ENCODE data around the gene PCDHGA11.
A peak's percentile ranks its signal among the peaks of the same experiment; 100 is the strongest.

PCDHGA11 gene

GRCh38 chr5:141402553-141403243 lies 18.2 kb upstream of the PCDHGA11 start, which contains the start of gene PCDHGA9:
TSS of gene PCDHGA9 (plus strand) at chr5:141402778. CDS start at chr5:141402953, 175 bp downstream.
- TF ChIP-seq YY1 (IDR thresholded peaks at IDR 0.05; ENCODE audit: low read depth), result no peak
- TF ChIP-seq RAD21 (IDR thresholded peaks at IDR 0.05; ENCODE audit: low read depth), result peak; percentile 50
- no peak for TF ChIP-seq CREB1 (IDR thresholded peaks at IDR 0.05; ENCODE audit: low read depth)
- no peak for TF ChIP-seq FOXM1 (IDR thresholded peaks at IDR 0.05; ENCODE audit: borderline replicate concordance, low read depth)

- no peak for TF ChIP-seq TAF1 (IDR thresholded peaks at IDR 0.05; ENCODE audit: low read depth)
- no peak for TF ChIP-seq FOXM1 (IDR thresholded peaks at IDR 0.05; ENCODE audit: borderline replicate concordance, low read depth)
- no peak for TF ChIP-seq YY1 (IDR thresholded peaks at IDR 0.05; ENCODE audit: low read depth)
- TF ChIP-seq CEBPB (IDR thresholded peaks at IDR 0.05), result no peak
- no peak for TF ChIP-seq EGR1 (IDR thresholded peaks at IDR 0.05)
- TF ChIP-seq USF1 (IDR thresholded peaks at IDR 0.05), result no peak
- no peak for TF ChIP-seq NFIC (IDR thresholded peaks at IDR 0.05)
- no peak for TF ChIP-seq TCF12 (IDR thresholded peaks at IDR 0.05; ENCODE audit: low read depth)
Observed at GRCh38 chr5:141403387-141403786, 17.5 kb upstream of the PCDHGA11 start.

- peak; percentile 26; the same call in 1 of the 2 replicates for TF ChIP-seq RAD21 (IDR thresholded peaks at IDR 0.05; ENCODE audit: low read depth)
Observed at GRCh38 chr5:141407790-141408505, 12.9 kb upstream of the PCDHGA11 start, which contains the start of gene PCDHGB6. TSS of gene PCDHGB6 (plus strand) at chr5:141408021. CDS start at chr5:141408203, 182 bp downstream.

- no peak for TF ChIP-seq YY1 (IDR thresholded peaks at IDR 0.05; ENCODE audit: low read depth)
- no peak for TF ChIP-seq EP300 (IDR thresholded peaks at IDR 0.05; ENCODE audit: borderline replicate concordance)
- no peak for TF ChIP-seq REST (IDR thresholded peaks at IDR 0.05; ENCODE audit: low read depth)
- TF ChIP-seq CEBPB (IDR thresholded peaks at IDR 0.05), result no peak
- no peak for TF ChIP-seq ZBTB7A (IDR thresholded peaks at IDR 0.05; ENCODE audit: low read depth)
- no peak for TF ChIP-seq USF1 (IDR thresholded peaks at IDR 0.05)
- TF ChIP-seq CREB1 (IDR thresholded peaks at IDR 0.05; ENCODE audit: low read depth), result no peak
- no peak for TF ChIP-seq TEAD4 (IDR thresholded peaks at IDR 0.05)
- no peak for TF ChIP-seq TCF12 (IDR thresholded peaks at IDR 0.05; ENCODE audit: low read depth)
- no peak for TF ChIP-seq MAX (IDR thresholded peaks at IDR 0.05)
- TF ChIP-seq RAD21 (IDR thresholded peaks at IDR 0.05; ENCODE audit: low read depth), result no peak
- no peak for TF ChIP-seq FOXM1 (IDR thresholded peaks at IDR 0.05; ENCODE audit: borderline replicate concordance, low read depth)
- no peak for TF ChIP-seq NFIC (IDR thresholded peaks at IDR 0.05)
- TF ChIP-seq EGR1 (IDR thresholded peaks at IDR 0.05), result no peak
- TF ChIP-seq TAF1 (IDR thresholded peaks at IDR 0.05; ENCODE audit: low read depth), result no peak
Observed at GRCh38 chr5:141409598-141410306, 11.1 kb upstream of the PCDHGA11 start.

- TF ChIP-seq CREB1 (IDR thresholded peaks at IDR 0.05; ENCODE audit: low read depth), result no peak
- TF ChIP-seq EGR1 (IDR thresholded peaks at IDR 0.05), result no peak
- no peak for TF ChIP-seq TAF1 (IDR thresholded peaks at IDR 0.05; ENCODE audit: low read depth)
Observed at GRCh38 chr5:141411575-141411974, 9.3 kb upstream of the PCDHGA11 start.

GRCh38 chr5:141412854-141413539 lies 7.9 kb upstream of the PCDHGA11 start, which contains the start of gene PCDHGA10:
TSS of gene PCDHGA10 (plus strand) at chr5:141412987. CDS start at chr5:141413176, 189 bp downstream.
- TF ChIP-seq YY1 (IDR thresholded peaks at IDR 0.05; ENCODE audit: low read depth), result 0 out of 2 replicates have a peak, but pooled peaks have one; percentile 14
- TF ChIP-seq TCF12 (IDR thresholded peaks at IDR 0.05; ENCODE audit: low read depth), result no peak
- peak; percentile 90 for TF ChIP-seq RAD21 (IDR thresholded peaks at IDR 0.05; ENCODE audit: low read depth)

- no peak for TF ChIP-seq USF1 (IDR thresholded peaks at IDR 0.05)
- TF ChIP-seq CREB1 (IDR thresholded peaks at IDR 0.05; ENCODE audit: low read depth), result no peak
- no peak for TF ChIP-seq ZBTB7A (IDR thresholded peaks at IDR 0.05; ENCODE audit: low read depth)
- TF ChIP-seq EP300 (IDR thresholded peaks at IDR 0.05; ENCODE audit: borderline replicate concordance), result no peak
- no peak for TF ChIP-seq RAD21 (IDR thresholded peaks at IDR 0.05; ENCODE audit: low read depth)
- no peak for TF ChIP-seq CEBPB (IDR thresholded peaks at IDR 0.05)
- TF ChIP-seq FOXM1 (IDR thresholded peaks at IDR 0.05; ENCODE audit: borderline replicate concordance, low read depth), result no peak
- no peak for TF ChIP-seq MAX (IDR thresholded peaks at IDR 0.05)
- TF ChIP-seq NFIC (IDR thresholded peaks at IDR 0.05), result no peak
- no peak for TF ChIP-seq EGR1 (IDR thresholded peaks at IDR 0.05)
- TF ChIP-seq TCF12 (IDR thresholded peaks at IDR 0.05; ENCODE audit: low read depth), result no peak
- TF ChIP-seq YY1 (IDR thresholded peaks at IDR 0.05; ENCODE audit: low read depth), result no peak
- no peak for TF ChIP-seq TEAD4 (IDR thresholded peaks at IDR 0.05)
Observed at GRCh38 chr5:141413540-141414069, 7.2 kb upstream of the PCDHGA11 start.

Measured in Ishikawa (cell line).